Lower lobe of right lung (tissue), 2 donors: ENCODE results near the gene NCAM2. TPM values are rescaled to one million over a fixed set of nuclear protein-coding genes. Genes with fewer than 3 reads are reported as not detected.

Source experiments
- ATAC-seq, 2 donors: fragments of 200-7000 bp; cut with Tn5 transposase; one replicate each; pipeline ENCODE4 v1.9.1; 2020 to 2022; ENCODE audit warnings: mild to moderate bottlenecking in 2 of 2, moderate library complexity in 2 of 2
- DNase-seq: peaks from one replicate; pipeline ENCODE4 v3.0.0-alpha.2; 2020
- H3K27ac ChIP-seq: fragments of 200-600 bp; one replicate; pipeline ENCODE4 v1.8.0; 2022
- H3K27me3 ChIP-seq: fragments of 200-600 bp; one replicate; pipeline ENCODE4 v1.8.0; 2022; ENCODE audit warnings: low read depth
- H3K36me3 ChIP-seq: fragments of 200-600 bp; one replicate; pipeline ENCODE4 v1.8.0; 2022; ENCODE audit warnings: mild to moderate bottlenecking
- H3K4me1 ChIP-seq: fragments of 200-600 bp; one replicate; pipeline ENCODE4 v1.8.0; 2022
- H3K4me3 ChIP-seq: fragments of 200-600 bp; one replicate; pipeline ENCODE4 v1.8.0; 2022; ENCODE audit warnings: mild to moderate bottlenecking
- H3K9me3 ChIP-seq: fragments of 200-600 bp; one replicate; pipeline ENCODE4 v1.8.0; 2022
- CTCF ChIP-seq: fragments of 200-600 bp; IDR thresholded peaks from one replicate; pipeline ENCODE4 v1.8.0; 2022; ENCODE audit warnings: antibody characterized with exemption, mild to moderate bottlenecking
- intact Hi-C: fragments of 100-400 bp; cut with DNase I; formaldehyde crosslinking; loops from one replicate; pipeline ENCODE4 v1.11.0; 2022
- total RNA-seq: library from RNA; stranded (reverse); fragmentation: NEBNext Ultra II Directional; extraction: Animal tissue kit (Norgen Biotek cat#: 25700); gene quantifications from one replicate; pipeline ENCODE4 v1.2.1, GENCODE V29; 2021
- donor health status: DM: no; HTN: yes; CAD: no; lungs with severe emphysema.

Gene NCAM2
- total RNA-seq, 1 donor from 2014 or later: 8.8 TPM

GRCh38 chr21:21057349-21058062 is 59.3 kb downstream of the NCAM2 start:
- H3K4me3 ChIP-seq: no peak overlapping the region
- H3K27me3 ChIP-seq: no peaks in the 10 kb centered on the region
- no peaks in the 10 kb centered on the region for H3K9me3 ChIP-seq
- intact Hi-C loops: no loop called here
- ATAC-seq: no peak
- no peaks in the 10 kb centered on the region for H3K36me3 ChIP-seq
- DNase-seq: no peak
- TF ChIP-seq CTCF: no peak
- H3K4me1 ChIP-seq: no peaks in the 10 kb centered on the region
- H3K27ac ChIP-seq: no peak overlapping the region

- Histone ChIP-seq H3K9me3 (no peaks in the 10 kb centered on the region), H3K36me3 (no peaks in the 10 kb centered on the region), H3K4me1 (no peaks in the 10 kb centered on the region), H3K27me3 (no peaks in the 10 kb centered on the region), H3K27ac (no peak overlapping the region), H3K4me3 (no peak overlapping the region)
- intact Hi-C loops: no loop called here
- ATAC-seq (no peak), DNase-seq (no peak)
- no peak for TF ChIP-seq CTCF
These were observed 65.6 kb downstream of the NCAM2 start for GRCh38 chr21:21063828-21064227.

GRCh38 chr21:21064353-21064752 is 66.1 kb downstream of the NCAM2 start:
- Histone ChIP-seq H3K4me3 (no peak overlapping the region), H3K27me3 (no peaks in the 10 kb centered on the region), H3K9me3 (no peaks in the 10 kb centered on the region), H3K4me1 (no peaks in the 10 kb centered on the region), H3K27ac (no peak overlapping the region), H3K36me3 (no peaks in the 10 kb centered on the region)
- intact Hi-C loops: no loop called here
- ATAC-seq (no peak), DNase-seq (no peak)
- no peak for TF ChIP-seq CTCF

- Histone ChIP-seq H3K36me3 (no peaks in the 10 kb centered on the region), H3K4me1 (no peaks in the 10 kb centered on the region), H3K27me3 (no peaks in the 10 kb centered on the region), H3K4me3 (no peak overlapping the region), H3K9me3 (no peaks in the 10 kb centered on the region), H3K27ac (no peak overlapping the region)
- ATAC-seq (no peak), DNase-seq (no peak)
- intact Hi-C loops: no loop called here
- TF ChIP-seq CTCF: no peak
These were observed 69.2 kb downstream of the NCAM2 start for GRCh38 chr21:21067375-21067774.

GRCh38 chr21:21074305-21074704 is 76.1 kb downstream of the NCAM2 start:
- TF ChIP-seq CTCF: no peak
- Histone ChIP-seq H3K27me3 (no peaks in the 10 kb centered on the region), H3K36me3 (no peaks in the 10 kb centered on the region), H3K27ac (no peak overlapping the region), H3K4me3 (no peak overlapping the region), H3K4me1 (no peaks in the 10 kb centered on the region), H3K9me3 (no peaks in the 10 kb centered on the region)
- DNase-seq: no peak
- intact Hi-C loops: no loop called here
- no peak for ATAC-seq
